Cardiac muscle cell (in vitro differentiated cells and primary cell): ENCODE data around the gene SLX4IP. TPM values are rescaled to one million over a fixed set of nuclear protein-coding genes. Genes with fewer than 3 reads are reported as not detected.
A peak's percentile ranks its signal among the peaks of the same experiment; 100 is the strongest.

Source experiments
- DNase-seq, 2 donors: peaks; one replicate each; pipeline versions ENCODE4 v3.0.0 to v3.0.0-alpha.2; 2010 to 2017; ENCODE audit warnings: low read depth in 1 of 2, low spot score in 1 of 2
- H3K27ac ChIP-seq: fragments of 200-600 bp; sonication (generic); 2 replicates; pipeline ENCODE4 v1.5.1; 2016
- H3K27me3 ChIP-seq: fragments of 200-600 bp; sonication (generic); 2 replicates; pipeline ENCODE4 v1.6.0; 2016; ENCODE audit warnings: control low read depth
- H3K36me3 ChIP-seq: fragments of 200-600 bp; sonication (generic); 2 replicates; pipeline ENCODE4 v1.5.1; 2016; ENCODE audit warnings: control low read depth
- H3K4me1 ChIP-seq: fragments of 200-600 bp; sonication (generic); 2 replicates; pipeline ENCODE4 v1.8.1; 2017; ENCODE audit warnings: low read depth, mild to moderate bottlenecking, mixed run types
- H3K4me3 ChIP-seq: fragments of 200-600 bp; sonication (generic); 2 replicates; pipeline ENCODE4 v1.5.1; 2016; ENCODE audit warnings: mild to moderate bottlenecking
- H3K9me3 ChIP-seq: fragments of 200-600 bp; sonication (generic); 2 replicates; pipeline ENCODE4 v1.5.1; 2017; ENCODE audit warnings: low read depth, mild to moderate bottlenecking, control low read depth
- CTCF ChIP-seq: IDR thresholded peaks from 2 replicates; pipeline ENCODE4 v1.5.1; 2012; ENCODE audit warnings: low read depth, mild to moderate bottlenecking, low read length
- polyA plus RNA-seq: library from polyadenylated mRNA; unstranded; fragments of >200 nt; fragmentation: Nextera tagmentation; extraction: Ambion mirVana; gene quantifications from 2 replicates; pipeline ENCODE4 v1.2.1, GENCODE V29; 2016
- total RNA-seq: library from RNA; depleted of rRNA; stranded (reverse); fragments of >200 nt; gene quantifications from 2 replicates; pipeline ENCODE4 v1.2.3, GENCODE V29; 2016

Gene SLX4IP
- total and polyA plus RNA-seq, 2 experiments from 2014 or later = 2.5 to 4.1 TPM

- Histone ChIP-seq H3K4me1 (peaks cover 12% of the 10 kb centered on the region), H3K36me3 (no peaks in the 10 kb centered on the region), H3K9me3 (no peaks in the 10 kb centered on the region), H3K27me3 (no peaks in the 10 kb centered on the region), H3K27ac (peak within 1 kb of the TSS; percentile 95), H3K4me3 (peak within 1 kb of the TSS; percentile 89)
- no peak for TF ChIP-seq CTCF
- peak; percentile 96 to 99 for DNase-seq
These were observed 239.0 kb downstream of the SLX4IP start, which contains the start of gene JAG1 for GRCh38 chr20:10673842-10674683. Gene JAG1 (minus strand): TSS chr20:10673999. CDS start chr20:10673530, 469 bp downstream.

DNA sequence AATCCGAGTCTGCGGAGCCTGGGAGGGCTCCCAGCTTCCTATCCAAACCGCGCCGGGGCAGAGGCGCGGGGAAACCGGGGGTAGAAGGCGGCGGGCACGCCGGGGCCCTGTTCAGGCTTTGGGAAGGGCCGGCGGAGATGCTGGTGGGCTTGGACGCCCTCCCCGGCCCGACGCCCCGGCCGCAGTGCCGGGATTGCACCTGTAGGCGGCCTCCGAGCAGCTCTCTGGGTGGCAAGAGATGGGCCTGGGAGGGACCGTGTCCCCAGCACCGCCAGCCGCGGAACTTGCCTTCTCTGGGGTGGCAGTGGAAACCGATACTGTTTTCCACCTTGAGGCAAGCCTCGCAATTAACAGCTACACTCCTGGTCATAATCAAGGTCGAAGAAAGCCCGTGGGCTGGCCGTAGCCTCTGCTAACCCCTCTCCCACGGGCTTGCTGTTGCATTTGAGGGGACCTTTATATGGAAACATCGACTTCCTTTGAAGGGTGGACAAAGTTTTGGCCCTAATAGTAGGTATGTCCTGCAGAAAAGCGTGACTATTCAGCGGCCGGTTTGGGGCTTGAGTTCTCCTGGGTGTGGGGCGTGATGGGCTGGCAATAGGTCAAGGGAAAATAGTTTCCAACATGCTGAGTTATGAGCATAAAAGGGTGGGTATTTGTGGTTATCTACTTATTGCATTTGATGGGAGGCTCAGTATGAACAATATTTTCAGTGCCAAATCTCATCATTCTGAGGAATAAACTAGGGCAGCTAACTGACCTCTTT, 239.8 kb downstream of the SLX4IP start:
- H3K27ac ChIP-seq = peak overlapping the region; percentile 95
- H3K9me3 ChIP-seq = no peaks in the 10 kb centered on the region
- H3K4me3 ChIP-seq = peak overlapping the region; percentile 89
- no peaks in the 10 kb centered on the region for H3K36me3 ChIP-seq
- peak; percentile 76 to 88 for DNase-seq
- no peaks in the 10 kb centered on the region for H3K27me3 ChIP-seq
- peaks cover 11% of the 10 kb centered on the region for H3K4me1 ChIP-seq
- TF ChIP-seq CTCF = peak; percentile 67

DNA sequence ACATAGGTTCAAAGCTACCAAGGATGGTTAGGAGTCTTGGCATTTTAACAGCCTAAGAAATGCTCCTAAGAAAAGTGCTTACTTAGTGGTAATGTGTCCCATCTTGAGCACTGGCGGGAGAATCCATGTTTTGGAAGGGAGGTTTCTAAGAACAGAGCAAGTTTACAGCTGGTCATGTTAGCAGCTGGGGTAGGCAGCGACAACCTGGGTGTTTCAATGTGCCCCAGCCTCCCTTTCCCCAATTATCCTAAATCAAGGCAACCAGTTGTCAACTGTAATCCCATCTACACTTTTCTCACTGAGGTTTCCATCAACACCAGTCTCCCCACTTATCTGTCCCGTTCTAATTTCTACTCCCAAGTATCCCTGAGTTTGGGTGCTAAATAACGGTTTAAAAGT, 240.3 kb downstream of the SLX4IP start:
- TF ChIP-seq CTCF = no peak
- Histone ChIP-seq H3K4me3 (no peak overlapping the region), H3K27ac (peak overlapping the region; percentile 95)

GRCh38 chr20:10676518-10676917, 241.4 kb downstream of the SLX4IP start:
- no peak overlapping the region for H3K27ac ChIP-seq
- no peaks in the 10 kb centered on the region for H3K36me3 ChIP-seq
- no peak for TF ChIP-seq CTCF
- H3K9me3 ChIP-seq = no peaks in the 10 kb centered on the region
- no peak overlapping the region for H3K4me3 ChIP-seq
- no peaks in the 10 kb centered on the region for H3K27me3 ChIP-seq
- DNase-seq = no peak
- H3K4me1 ChIP-seq = no peaks in the 10 kb centered on the region

More for the DNA sequence above, 240.3 kb downstream of the SLX4IP start:
- H3K9me3 ChIP-seq = no peaks in the 10 kb centered on the region
- no peaks in the 10 kb centered on the region for H3K36me3 ChIP-seq
- H3K27me3 ChIP-seq = no peaks in the 10 kb centered on the region
- DNase-seq = no peak
- peaks cover 5% of the 10 kb centered on the region for H3K4me1 ChIP-seq

Other genes starting within 250 kb of the SLX4IP start
- 1.9 and 4.0 TPM in 2 replicates for gene SNAP25, start 216.5 kb upstream of the SLX4IP start, total RNA-seq
- 6.3 and 7.1 TPM in 2 replicates for gene SNAP25, start 216.5 kb upstream of the SLX4IP start, polyA plus RNA-seq
- 8.7 and 9.1 TPM in 2 replicates for gene MKKS, start 1.1 kb upstream of the SLX4IP start, total RNA-seq
- gene MKKS, start 1.1 kb upstream of the SLX4IP start, polyA plus RNA-seq = 33.0 and 45.9 TPM in 2 replicates
- 45.3 and 53.2 TPM in 2 replicates for gene JAG1, start 238.7 kb downstream of the SLX4IP start, total RNA-seq
- gene JAG1, start 238.7 kb downstream of the SLX4IP start, polyA plus RNA-seq = 18.3 and 21.3 TPM in 2 replicates